NCI-H1930 (cell line): ENCODE results near the gene AHDC1.
A peak's percentile ranks its signal among the peaks of the same experiment; 100 is the strongest.
"Not testable (repeated sequence)": the region's sequence is repeated elsewhere in the genome, so short reads cannot be mapped to it uniquely, and the experiment has no call there.

Experiments used
- DNase-seq, 2 experiments: peaks; one replicate each; lab custom pipeline; 2025; lab: John Stamatoyannopoulos, UW

Gene AHDC1, protein sequence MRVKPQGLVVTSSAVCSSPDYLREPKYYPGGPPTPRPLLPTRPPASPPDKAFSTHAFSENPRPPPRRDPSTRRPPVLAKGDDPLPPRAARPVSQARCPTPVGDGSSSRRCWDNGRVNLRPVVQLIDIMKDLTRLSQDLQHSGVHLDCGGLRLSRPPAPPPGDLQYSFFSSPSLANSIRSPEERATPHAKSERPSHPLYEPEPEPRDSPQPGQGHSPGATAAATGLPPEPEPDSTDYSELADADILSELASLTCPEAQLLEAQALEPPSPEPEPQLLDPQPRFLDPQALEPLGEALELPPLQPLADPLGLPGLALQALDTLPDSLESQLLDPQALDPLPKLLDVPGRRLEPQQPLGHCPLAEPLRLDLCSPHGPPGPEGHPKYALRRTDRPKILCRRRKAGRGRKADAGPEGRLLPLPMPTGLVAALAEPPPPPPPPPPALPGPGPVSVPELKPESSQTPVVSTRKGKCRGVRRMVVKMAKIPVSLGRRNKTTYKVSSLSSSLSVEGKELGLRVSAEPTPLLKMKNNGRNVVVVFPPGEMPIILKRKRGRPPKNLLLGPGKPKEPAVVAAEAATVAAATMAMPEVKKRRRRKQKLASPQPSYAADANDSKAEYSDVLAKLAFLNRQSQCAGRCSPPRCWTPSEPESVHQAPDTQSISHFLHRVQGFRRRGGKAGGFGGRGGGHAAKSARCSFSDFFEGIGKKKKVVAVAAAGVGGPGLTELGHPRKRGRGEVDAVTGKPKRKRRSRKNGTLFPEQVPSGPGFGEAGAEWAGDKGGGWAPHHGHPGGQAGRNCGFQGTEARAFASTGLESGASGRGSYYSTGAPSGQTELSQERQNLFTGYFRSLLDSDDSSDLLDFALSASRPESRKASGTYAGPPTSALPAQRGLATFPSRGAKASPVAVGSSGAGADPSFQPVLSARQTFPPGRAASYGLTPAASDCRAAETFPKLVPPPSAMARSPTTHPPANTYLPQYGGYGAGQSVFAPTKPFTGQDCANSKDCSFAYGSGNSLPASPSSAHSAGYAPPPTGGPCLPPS (N-terminal part only)

DNA sequence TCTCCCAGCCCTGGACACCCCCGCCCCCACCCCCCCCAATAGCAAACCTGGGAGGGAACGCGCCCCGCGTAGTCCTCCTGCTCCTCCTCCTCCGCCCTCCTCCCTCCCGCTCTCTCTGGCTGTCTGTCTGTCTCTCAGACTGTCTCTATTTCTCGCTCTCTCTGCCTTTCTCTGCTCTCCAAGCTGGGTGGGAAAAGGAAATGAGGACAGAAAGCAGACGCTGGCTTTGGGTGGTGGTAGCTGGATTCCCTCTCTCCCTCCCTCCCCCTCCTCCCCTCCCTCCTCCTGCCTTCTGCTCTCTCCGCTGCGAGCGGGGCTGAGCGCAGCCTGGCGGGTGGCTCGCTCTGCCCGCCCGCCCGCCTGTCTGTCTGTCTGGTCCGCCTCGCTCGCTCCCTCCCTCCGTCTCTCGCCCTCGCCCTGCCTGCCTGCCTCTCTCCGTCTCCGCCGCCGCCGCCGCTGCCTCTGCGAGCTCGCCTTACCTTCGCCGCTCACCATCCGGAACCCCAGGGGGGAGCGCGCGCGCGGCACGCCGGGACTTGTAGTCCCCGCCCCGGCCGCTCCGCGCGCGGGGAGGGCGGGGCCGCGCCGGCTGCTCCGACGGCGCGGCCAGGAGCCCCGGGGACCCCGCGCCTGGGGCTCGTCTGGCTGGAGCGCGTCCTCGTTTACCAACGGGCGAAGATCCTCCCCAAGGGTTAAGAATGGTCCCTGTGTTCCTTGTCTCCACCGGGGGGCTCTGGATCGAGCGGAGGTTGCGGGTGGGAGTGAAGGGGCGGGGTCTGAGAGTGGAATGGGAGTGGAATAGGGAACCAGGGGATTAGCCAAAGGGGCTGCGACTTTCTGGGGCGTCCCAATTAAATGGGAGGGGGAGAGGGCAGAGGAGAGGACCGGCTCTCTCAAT, at the start of gene AHDC1:
TSS of gene AHDC1 (minus strand) at position 464 of the 898 bp plus-strand sequence. CDS start 52,029 bp downstream, outside the sequence.
- DNase-seq: peak; percentile 79 to 90

DNA sequence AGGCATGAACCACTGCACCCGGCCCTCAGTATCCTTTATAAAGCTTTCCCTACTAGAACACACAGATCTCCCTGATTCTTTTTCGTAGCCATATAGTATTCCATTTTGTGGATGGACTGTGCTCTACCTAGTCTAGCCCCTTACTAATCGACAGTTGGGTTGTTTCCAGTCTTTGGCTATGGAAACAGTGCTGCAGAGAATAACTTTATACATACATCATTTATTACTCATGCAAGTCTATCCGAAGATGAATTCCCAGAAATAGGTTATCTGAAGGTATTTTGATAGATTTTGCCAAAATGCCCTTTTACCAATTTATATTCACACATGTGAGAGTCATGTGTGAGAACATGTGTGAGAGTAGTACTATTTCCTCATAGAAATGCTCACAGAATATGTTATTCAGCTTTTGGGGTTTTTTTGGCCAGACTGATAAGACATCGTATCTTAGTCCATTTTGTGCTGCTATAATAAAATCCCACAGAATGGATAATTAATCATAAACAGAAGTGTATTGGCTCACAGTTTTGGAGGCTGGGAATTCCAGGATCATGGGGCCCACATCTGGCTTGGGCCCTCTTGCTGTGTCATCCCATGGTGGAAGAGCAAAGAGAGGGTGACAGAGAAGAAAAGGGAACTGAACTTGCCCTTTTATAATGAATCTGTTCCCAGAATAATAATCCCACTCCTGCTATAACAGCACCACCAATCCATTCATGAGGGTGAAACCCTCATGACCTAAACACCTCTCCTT, 48.3 kb upstream of the AHDC1 start:
- no peak for DNase-seq

DNA sequence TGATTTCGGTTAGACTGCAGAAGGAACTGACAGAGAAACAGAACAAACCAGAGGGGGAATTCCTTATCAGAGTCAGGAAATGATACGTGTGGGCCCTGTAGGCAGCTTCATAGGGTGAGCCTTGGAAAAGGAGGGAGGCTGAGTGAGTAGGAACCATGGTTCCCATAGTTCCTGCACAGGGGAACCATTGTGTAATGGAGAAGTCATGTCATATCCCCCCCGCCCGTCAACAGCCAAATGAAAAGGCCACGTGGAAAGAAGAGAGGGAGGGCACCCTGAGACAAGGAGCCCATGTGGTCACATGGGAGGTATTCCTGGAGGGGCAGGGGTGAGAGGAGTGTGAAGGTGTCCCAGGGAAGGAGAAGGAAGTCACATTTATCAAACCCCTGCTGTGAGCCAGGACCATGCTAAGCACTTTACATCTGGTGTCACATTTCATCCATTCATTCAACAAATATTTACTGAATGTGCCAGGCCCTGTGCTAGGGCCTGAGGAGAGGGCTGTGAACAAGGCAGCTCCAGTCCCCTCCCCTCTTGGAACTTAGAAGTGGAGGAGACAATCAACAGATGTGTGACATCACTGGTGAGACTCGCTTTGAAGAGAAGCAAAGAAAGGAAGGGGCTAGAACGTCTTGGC, 46.7 kb upstream of the AHDC1 start:
- no peak for DNase-seq

DNA sequence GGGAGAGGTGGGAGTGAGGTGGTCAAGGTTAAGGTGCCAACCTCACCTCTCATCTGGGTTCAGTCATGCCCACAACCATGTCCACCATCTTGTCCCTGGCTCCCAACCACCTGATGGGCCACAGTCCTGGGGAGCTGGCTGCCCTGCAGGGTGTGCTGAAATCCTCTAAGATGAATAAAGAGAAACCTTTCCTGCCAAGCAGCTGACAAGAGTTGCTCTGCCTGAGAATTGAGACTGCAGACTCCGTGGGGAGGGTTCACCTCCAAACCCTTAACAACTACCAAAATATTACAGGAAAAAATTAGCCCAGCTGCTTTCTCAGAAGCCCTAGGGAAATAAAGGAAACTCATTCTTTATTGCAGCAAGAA, 46.2 kb upstream of the AHDC1 start:
- no peak for DNase-seq

DNA sequence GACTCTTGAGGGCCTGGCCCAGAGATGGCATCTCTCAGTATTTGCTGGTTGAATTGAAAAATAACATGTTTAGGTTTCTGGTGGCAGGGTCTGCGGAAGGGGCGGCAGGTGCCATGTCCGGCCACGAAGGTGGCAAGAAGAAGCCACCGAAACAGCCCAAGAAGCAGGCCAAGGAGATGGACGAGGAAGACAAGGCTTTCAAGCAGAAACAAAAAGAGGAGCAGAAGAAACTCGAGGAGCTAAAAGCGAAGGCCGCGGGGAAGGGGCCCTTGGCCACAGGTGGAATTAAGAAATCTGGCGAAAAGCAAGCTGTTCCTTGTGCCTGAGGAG, 45.3 kb upstream of the AHDC1 start:
- DNase-seq: no peak

DNA sequence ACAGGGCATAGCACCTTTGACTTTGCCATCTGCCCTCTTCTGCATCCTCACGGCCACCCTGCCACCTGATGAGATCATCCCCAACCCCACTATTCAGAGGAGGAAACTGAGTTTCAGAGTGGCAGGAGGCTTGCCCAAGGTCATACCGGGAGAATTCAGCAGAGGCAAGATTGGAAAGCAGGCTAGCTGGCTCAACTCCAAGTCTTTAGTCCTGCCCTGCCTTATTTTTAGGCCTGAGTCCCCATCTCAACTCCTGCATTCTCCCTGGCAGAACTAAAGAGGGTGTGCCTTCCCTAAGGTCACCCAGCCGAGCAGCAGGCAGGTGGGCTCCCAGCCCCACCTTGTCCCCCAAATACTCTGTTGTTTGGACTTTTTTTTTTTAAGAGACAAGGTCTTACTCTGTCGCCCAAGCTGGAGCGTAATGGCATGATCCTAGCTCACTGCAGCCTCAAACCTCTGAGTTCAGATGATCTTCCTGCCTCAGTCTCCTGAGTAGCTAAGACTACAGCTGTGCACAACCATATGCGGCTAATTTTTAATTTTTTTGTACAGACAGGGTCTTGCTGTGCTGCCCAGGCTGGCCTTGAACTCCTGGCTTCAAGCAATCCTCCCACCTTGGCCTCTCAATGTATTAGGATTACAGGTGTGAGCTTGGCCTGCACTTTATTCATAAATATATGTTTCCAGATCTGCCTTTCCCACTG, 44.8 kb upstream of the AHDC1 start:
- no peak for DNase-seq

DNA sequence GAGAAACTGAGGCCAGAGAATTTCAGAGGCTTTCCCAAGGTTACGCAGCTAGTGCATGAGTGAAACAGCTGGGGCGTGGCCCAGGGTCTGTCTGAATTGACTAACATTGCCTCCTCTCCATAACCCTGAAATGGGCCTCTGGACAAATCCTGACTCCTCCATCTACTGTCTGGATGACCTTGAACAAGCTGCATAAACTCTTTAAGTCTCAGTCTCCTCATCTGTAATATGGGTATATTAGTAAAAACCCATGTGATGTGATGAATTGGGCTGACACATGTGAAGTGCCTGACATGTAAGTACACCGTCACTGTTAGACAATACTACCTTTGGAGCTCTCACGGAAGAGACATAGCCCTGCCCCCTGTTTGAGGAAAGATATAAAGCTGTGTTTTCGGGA, 43.4 kb upstream of the AHDC1 start:
- DNase-seq: no peak

DNA sequence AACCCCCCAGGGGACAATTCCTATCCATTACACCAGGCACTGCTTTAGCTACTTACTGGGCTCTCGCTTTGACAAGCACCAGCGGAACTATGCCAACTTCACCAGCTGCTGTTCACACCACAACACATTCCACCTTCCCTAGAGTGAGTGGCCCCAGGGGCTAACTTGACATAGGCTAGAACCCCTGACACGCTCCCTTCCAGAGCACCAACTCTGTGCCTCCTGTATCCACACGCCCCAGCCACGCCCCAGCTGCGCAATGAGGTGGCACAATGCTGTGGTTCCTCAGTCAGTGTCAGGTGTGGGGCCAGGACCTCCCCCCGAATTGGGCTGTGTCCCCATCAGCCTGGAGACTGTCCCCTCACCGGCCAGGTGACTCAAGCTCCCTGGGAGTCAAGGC, 42.7 kb upstream of the AHDC1 start:
- no peak for DNase-seq

DNA sequence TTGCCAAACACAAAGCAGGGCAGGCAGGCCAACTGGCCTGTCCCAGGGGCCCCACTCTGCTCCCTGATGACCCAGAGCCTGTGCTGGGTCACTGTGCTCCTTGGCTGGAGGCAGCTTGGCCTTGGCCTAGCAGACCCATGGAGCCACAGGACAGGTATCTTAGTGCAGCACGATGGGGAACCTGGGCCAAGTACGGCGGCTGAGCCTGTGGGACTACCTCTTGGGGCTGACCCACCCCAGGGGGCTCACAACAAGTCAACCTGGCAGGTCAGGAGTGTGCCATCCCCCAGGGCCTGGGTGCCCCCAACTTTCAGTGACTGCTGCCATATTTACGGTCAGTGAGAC, 41.1 kb upstream of the AHDC1 start:
- no peak for DNase-seq

DNA sequence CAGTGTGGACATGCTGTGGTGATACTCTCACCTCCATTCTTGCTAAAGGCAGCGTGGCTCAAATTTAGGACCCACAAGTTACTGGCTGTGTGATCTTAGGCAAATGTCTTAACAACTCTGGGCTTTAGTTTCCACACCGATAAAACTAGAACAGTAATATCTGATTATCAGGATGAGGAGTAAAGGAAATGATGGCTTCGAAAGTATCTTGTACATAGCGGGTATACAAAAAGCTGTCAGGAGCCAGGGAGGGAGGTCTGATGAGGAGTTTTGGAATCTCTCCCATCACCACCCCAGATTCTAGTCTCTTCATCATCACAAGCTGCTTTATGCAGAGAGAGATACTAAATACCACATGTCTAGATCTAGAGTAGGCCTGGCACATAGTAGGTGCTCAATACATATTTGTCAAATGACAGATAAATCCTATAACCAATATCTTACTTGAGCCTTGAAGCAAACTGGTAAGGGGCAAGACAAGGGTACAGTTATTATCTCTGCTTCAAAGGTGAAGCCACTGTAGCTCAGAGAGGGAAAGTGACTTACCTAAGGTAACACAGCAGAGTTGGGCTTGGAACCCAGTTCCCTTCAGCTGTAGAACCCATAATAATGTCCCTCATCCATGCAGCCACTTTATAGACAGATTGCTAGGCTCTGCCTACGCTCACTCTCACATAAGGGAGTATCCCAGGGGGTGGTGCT, 40.6 kb upstream of the AHDC1 start:
- no peak for DNase-seq

DNA sequence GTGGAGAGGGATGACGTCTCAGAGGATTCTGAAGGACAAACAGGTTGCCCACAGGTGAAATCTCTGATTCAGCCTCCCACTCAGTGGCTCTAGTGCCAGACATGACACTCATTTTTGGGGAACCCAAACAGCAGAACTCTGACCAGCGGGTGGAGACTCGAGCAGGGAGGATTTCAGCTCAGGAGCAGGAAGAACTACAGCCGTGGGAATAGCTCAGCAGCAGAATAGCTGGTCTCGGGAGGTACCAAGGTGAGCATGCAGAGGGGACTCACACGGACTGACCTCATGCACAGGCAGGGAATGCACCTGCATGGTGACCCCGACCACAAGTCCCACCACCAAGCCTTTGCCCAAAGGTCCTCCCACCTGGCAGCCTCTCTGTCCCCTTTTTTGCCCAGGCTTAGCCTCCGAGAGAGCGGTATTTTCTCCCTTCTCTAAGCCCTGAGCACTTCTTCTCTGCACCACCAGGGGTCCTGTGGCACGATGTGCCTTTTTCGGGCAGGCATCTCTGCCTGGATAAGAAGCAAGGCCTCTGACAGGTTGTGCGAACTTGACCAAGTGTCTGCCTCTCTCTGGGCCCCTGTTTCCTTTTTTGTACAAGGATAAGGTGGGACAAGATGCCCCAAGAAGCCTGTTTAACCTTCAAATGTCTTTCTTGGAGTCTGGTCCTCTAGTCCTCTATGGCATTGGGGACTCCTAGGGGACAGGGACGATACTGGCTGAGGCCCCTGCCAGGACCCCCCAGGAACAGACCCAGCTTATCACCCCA, 39.8 kb upstream of the AHDC1 start:
- peak; percentile 15 for DNase-seq

DNA sequence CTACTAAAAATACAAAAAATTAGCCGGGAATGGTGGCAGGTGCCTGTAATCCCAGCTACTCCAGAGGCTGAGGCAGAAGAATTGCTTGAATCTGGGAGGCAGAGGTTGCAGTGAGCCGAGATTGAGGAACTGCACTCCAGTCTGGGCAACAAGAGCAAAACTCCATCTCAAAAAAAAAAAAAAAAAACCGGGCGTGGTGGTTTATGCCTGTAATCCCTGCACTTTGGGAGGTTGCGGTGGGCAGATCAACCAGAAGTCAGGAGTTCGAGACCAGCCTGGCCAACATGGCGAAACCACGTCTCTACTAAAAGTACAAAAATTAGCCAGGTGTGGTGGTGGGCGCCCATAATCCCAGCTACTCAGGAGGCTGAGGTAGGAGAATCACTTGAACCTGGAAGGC, 36.6 kb upstream of the AHDC1 start:
- not testable (repeated sequence) for DNase-seq

DNA sequence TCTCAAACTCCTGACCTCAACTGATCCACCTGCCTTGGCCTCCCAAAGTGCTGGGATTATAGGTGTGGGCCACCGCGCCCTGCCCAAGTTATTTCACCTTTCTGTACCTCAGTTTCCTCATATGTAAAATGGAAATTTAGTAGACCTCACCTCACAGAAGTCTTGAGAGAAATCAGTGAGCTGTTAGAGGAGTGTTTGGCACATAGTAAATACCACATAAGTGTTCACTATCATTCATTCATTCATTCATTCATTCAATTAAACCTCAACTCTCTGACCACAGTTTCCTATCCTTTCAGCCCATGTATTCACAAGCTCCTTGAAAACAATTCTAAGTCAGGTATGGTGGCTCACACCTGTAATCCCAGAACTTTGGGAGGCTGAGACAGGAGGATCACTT, 34.9 kb upstream of the AHDC1 start:
- DNase-seq: no peak

DNA sequence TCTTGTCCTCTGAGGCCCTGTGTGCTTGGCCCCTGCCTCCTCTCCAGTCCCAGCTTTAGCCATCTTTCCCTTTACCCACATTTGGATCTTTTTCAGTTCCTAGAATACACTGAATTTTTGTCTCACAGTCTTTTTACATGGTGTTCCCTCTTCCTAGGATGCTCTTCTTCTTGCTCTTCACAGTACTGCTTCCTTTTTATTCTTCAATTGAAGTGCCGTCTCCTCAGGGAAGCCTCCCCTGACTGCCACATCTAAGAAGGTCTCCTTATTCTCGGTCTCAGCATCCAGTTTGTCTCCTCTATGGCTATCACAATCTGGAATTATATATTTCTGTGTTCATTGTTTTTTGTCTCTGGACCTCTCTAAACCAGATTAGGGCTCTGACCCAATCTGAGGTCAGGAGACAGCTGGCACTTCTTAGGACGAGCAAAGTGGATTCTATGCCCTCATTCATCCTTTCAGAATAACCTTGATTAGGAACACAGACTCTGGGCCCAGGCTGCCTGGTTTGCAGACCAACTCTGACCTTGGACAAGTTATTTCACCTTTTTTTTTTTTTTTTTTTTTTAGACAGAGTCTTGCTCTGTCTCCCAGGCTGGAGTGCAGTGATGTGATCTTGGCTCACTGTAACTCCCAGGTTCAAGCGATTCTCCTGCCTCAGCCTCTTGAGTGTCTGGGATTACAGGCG, 34.2 kb upstream of the AHDC1 start:
- DNase-seq: no peak

DNA sequence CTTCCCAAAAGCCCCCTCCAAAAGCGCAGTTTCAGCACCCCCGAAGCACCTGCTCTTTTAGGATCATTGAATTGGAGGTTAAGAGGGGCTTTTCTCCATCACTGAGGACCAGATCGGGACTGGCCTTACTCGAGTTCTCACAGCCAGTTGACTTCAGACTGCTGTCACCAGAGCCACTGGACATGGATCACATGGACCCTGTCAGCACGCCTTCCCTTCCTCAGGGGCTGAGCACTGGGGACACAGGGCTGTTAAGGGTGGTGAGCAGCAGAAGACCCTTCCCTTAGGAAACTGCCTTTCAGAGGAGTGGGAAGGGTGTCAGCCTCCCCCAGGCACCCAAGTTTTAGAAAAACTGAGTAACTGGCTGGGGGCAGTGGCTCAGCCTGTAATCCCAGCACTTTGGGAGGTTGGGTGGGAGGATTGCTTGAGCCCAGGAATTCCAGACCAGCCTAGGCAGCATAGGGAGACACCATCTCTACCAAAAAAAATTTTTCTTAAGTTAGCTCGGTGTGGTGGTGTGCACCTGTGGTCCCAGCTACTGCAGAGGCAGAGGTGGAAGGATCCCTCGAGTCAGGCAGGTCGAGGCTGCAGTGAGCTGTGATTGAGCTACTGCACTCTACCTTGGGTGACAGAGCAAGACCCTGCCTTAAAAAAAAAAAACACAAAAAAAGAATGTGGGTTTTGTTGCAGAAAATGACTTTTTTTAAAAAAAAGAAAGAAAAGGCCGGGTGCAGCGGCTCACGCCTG, 31.6 kb upstream of the AHDC1 start:
- no peak for DNase-seq

DNA sequence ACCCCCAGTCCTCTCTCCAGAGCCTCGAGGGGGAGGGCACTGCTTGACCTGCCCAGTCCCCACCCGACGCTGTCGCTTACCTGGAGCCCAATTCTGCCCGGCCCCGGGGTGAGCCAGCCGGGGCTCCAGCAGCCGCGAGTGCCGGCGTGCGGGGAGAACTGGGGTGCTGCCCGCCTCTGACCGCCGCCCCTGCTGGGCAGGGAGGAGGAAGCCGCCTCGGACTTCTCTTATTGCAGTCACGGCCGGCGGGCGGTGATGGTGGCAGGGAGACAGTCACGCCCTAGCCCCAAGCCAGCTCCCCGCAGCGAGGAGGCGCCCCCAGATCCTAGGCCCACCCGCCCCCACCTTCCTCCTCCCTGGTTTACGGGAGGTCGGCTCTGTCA, 31.0 kb upstream of the AHDC1 start, which contains the start of gene FGR:
TSS of gene FGR (minus strand) at position 201 of the 383 bp plus-strand sequence. CDS start 11,269 bp downstream, outside the sequence.
- no peak for DNase-seq
